ENCODE measurements around the gene OR4D5. TPM values are rescaled to one million over a fixed set of nuclear protein-coding genes. Genes with fewer than 3 reads are reported as not detected.
A peak's percentile ranks its signal among the peaks of the same experiment; 100 is the strongest.

Gene OR4D5
- total and polyA plus RNA-seq, 9 donors, result 0.04 TPM; not detected in 8

DNA sequence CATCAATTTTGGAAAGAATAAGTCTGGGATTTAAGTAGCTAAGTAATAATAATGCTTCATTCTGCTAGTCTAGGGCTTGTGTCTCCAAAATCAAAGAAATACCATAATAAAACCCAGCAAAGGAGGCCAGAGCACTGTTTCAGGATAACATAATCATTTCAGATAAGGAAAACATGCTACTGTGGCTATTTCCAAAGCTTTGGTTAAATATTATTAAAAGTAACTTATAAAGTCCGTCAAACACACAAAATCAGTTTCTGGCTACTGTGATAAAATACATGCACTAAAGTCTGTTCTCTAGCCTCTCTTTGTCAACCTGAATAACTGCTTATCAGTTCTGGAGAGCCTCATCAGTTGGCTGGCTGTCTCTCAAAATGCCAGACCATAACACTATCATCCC, 5.7 kb downstream of the OR4D5 start:
- Histone ChIP-seq H3K4me1 (ENCODE audit: control insufficient read depth, insufficient read depth, low read length) (no peaks in the 10 kb centered on the region), H3K4me3 (ENCODE audit: low read length) (no peak overlapping the region), H3K27ac (ENCODE audit: low read length) (no peak overlapping the region), H3K27me3 (ENCODE audit: control insufficient read depth, insufficient read depth, low read length) (no peaks in the 10 kb centered on the region), H3K36me3 (ENCODE audit: control insufficient read depth, insufficient read depth, low read length) (no peaks in the 10 kb centered on the region), H3K9me3 (replicated peaks; ENCODE audit: control insufficient read depth, low read depth, low read length) (no peaks in the 10 kb centered on the region)
- WGBS (ENCODE audit: insufficient coverage), result no CpG with 5 or more reads among the region's 1 CpG
- no peak for DNase-seq

DNA sequence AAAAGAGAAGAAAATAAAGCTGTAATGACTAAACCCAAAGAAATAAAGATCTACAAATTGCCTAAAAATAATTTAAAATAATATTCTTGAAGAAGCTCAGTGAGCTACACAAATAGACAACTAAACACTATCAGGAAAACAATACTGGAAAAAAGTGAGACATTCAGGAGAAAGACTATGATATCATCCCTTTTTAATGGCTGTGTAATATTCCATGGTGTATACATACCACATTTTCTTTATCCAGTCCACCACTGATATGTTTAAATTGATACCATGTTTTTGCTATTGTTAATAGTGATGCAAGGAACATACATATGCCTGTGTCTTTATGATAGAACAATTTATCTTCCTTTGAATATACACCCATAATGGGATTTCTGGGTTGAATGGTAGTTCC, 17.3 kb downstream of the OR4D5 start:
- no peak overlapping the region for H3K4me3 ChIP-seq (ENCODE audit: low read length)
- H3K4me1 ChIP-seq (ENCODE audit: control insufficient read depth, insufficient read depth, low read length), result no peaks in the 10 kb centered on the region
- H3K27me3 ChIP-seq (ENCODE audit: control insufficient read depth, insufficient read depth, low read length), result no peaks in the 10 kb centered on the region
- H3K36me3 ChIP-seq (ENCODE audit: control insufficient read depth, insufficient read depth, low read length), result no peaks in the 10 kb centered on the region
- no peak for DNase-seq
- H3K27ac ChIP-seq (ENCODE audit: low read length), result no peak overlapping the region
- H3K9me3 ChIP-seq (replicated peaks; ENCODE audit: control insufficient read depth, low read depth, low read length), result peaks cover 3% of the 10 kb centered on the region

DNA sequence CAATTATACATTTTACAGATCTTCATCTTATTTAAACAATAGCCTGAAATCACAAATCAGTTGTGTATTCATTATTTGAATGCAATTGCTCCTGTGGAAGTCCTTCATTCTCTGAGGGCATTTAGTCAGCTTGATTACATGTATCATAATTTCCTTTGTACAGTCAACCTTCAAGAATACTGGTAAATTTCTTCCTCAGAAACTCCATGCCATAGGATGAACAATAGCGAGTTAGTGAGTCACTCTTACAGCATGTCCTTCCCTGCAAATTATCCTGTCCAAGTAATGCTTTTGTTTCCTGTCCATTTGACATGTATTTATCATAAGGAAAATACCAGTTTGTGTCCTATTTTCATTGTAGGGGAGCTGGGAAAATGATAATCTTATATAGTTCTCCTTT, 34.4 kb downstream of the OR4D5 start:
- Histone ChIP-seq H3K4me3 (ENCODE audit: low read length) (no peak overlapping the region), H3K4me1 (ENCODE audit: control insufficient read depth, insufficient read depth, low read length) (no peaks in the 10 kb centered on the region), H3K36me3 (ENCODE audit: control insufficient read depth, insufficient read depth, low read length) (no peaks in the 10 kb centered on the region), H3K9me3 (replicated peaks; ENCODE audit: control insufficient read depth, low read depth, low read length) (no peaks in the 10 kb centered on the region), H3K27ac (ENCODE audit: low read length) (no peak overlapping the region), H3K27me3 (ENCODE audit: control insufficient read depth, insufficient read depth, low read length) (no peaks in the 10 kb centered on the region)
- DNase-seq, result peak; percentile 4
- no CpG with 5 or more reads among the region's 1 CpG for WGBS (ENCODE audit: insufficient coverage)

DNA sequence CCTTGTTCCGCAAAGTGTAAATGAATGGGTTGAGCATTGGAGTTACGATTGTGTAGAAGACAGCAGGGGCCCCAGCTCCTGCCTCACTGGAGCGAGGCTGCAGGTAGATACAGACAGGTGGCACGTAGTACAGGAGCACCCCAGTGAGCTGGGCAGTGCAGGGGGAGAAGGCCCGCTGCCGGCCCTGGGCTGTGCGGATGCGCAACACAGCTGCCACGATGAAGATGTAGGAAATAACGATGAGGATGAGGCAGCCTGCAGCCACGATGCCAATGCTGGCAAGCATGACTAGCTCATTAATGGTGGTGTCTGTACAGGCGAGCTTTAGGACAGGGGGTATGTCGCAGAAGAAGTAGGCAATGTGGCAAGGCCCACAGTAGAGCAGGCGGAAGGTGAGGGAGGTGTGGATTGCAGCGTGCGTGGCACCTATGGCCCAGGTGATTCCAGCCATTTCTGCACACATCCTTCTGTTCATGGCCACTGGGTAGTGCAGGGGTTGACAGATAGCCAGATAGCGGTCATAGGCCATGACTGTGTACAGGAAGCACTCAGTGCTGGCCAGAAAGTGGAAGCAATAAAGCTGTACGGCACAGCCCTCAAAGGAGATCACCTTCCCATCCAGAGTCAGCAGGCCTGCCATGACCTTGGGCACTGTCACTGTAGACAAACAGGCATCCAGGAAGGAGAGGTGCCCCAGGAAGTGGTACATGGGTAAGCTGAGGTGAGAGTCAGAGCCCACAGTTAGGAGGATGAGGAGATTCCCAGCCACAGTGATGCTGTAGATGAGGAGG, 37.5 kb downstream of the OR4D5 start:
- WGBS (ENCODE audit: insufficient coverage), result 91% methylated on average over 15 of the region's 18 CpGs
- no peaks in the 10 kb centered on the region for H3K36me3 ChIP-seq (ENCODE audit: control insufficient read depth, insufficient read depth, low read length)
- H3K4me1 ChIP-seq (ENCODE audit: control insufficient read depth, insufficient read depth, low read length), result no peaks in the 10 kb centered on the region
- DNase-seq, result no peak
- no peaks in the 10 kb centered on the region for H3K9me3 ChIP-seq (replicated peaks; ENCODE audit: control insufficient read depth, low read depth, low read length)
- H3K27me3 ChIP-seq (ENCODE audit: control insufficient read depth, insufficient read depth, low read length), result no peaks in the 10 kb centered on the region
- H3K27ac ChIP-seq (ENCODE audit: low read length), result no peak overlapping the region
- H3K4me3 ChIP-seq (ENCODE audit: low read length), result no peak overlapping the region

DNA sequence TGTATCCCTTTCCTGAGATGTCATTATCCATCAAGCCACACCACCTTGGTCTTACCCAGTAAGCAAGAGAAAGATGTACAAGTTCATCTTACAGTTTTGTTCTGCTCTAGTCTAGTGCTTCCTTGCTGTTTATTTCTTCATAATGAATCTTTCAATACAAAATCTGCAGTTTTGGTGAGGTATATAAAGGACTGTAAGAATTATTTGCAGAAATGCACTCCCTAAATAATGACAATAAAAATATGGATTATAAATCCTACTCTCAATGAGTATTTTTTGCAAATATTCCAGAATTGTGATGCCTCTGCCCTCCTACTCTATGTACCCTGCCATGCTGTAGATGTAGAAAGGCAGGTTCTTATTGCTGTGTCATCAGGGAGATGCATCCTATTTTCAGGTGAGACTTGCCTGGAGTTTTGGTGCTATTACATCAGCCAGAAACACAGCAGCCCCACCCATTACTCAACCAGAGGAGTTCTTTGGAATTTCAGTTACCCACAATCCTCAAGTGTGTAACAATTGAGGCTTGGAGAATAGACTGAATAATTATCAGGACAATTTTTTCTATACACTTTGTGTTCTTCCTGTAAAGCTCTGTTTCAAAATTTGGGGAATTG, 38.4 kb downstream of the OR4D5 start, which contains the start of gene OR10S1:
OR10S1 (minus strand) TSS at position 51 of the 617 bp plus-strand sequence. CDS start 117 bp downstream, outside the sequence.
- no peaks in the 10 kb centered on the region for H3K9me3 ChIP-seq (replicated peaks; ENCODE audit: control insufficient read depth, low read depth, low read length)
- no peak within 1 kb of the TSS for H3K27ac ChIP-seq (ENCODE audit: low read length)
- H3K27me3 ChIP-seq (ENCODE audit: control insufficient read depth, insufficient read depth, low read length), result no peaks in the 10 kb centered on the region
- no peaks in the 10 kb centered on the region for H3K4me1 ChIP-seq (ENCODE audit: control insufficient read depth, insufficient read depth, low read length)
- no peak for DNase-seq
- no peak within 1 kb of the TSS for H3K4me3 ChIP-seq (ENCODE audit: low read length)
- no peaks in the 10 kb centered on the region for H3K36me3 ChIP-seq (ENCODE audit: control insufficient read depth, insufficient read depth, low read length)

DNA sequence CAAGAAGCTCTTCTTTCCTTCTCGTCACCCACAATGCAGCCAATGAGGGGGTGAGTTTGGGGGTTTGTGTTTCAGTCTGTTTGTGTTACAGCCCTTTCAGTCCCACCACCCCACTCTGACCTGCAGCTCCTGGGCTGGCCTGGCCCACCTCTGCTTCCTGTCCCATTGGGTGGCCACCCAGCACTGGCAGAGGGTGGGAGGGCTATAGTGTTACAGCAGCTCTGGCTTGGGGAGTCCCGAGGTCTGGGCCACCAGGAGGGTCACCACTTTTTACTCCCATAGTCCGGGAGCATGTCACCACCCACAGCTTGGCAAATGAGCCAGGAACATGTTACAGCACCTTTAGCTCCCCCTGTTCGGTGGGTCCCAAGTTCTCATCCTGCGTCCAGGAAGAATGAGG, 39.9 kb downstream of the OR4D5 start:
- WGBS (ENCODE audit: insufficient coverage), result 77% methylated on average over 3 of the region's 5 CpGs
- no peak overlapping the region for H3K27ac ChIP-seq (ENCODE audit: low read length)
- no peak overlapping the region for H3K4me3 ChIP-seq (ENCODE audit: low read length)
- DNase-seq, result no peak
- no peaks in the 10 kb centered on the region for H3K4me1 ChIP-seq (ENCODE audit: control insufficient read depth, insufficient read depth, low read length)
- no peaks in the 10 kb centered on the region for H3K27me3 ChIP-seq (ENCODE audit: control insufficient read depth, insufficient read depth, low read length)
- no peaks in the 10 kb centered on the region for H3K9me3 ChIP-seq (replicated peaks; ENCODE audit: control insufficient read depth, low read depth, low read length)
- H3K36me3 ChIP-seq (ENCODE audit: control insufficient read depth, insufficient read depth, low read length), result no peaks in the 10 kb centered on the region

Other genes with a start within 250 kb of the OR4D5 start
- gene ZNF202, start 198.0 kb upstream of the OR4D5 start, total RNA-seq, result 13.6 TPM
- 10 to 100 TPM; 13.0 to 22.8 (median 16.7) TPM for gene ZNF202, start 198.0 kb upstream of the OR4D5 start, polyA plus RNA-seq (ENCODE audit: insufficient read depth in 1 of 8, insufficient read length in 8 of 8, low replicate concordance in 1 of 8)
- not detected for gene OR6X1, start 185.1 kb upstream of the OR4D5 start, total RNA-seq
- gene OR6X1, start 185.1 kb upstream of the OR4D5 start, polyA plus RNA-seq (ENCODE audit: insufficient read depth in 1 of 8, insufficient read length in 8 of 8, low replicate concordance in 1 of 8), result not detected
- gene OR6M1, start 133.3 kb upstream of the OR4D5 start, total RNA-seq, result not detected
- gene OR6M1, start 133.3 kb upstream of the OR4D5 start, polyA plus RNA-seq (ENCODE audit: insufficient read depth in 1 of 8, insufficient read length in 8 of 8, low replicate concordance in 1 of 8), result not detected
- not detected for gene TMEM225, start 53.9 kb upstream of the OR4D5 start, total RNA-seq
- not detected for gene TMEM225, start 53.9 kb upstream of the OR4D5 start, polyA plus RNA-seq (ENCODE audit: insufficient read depth in 1 of 8, insufficient read length in 8 of 8, low replicate concordance in 1 of 8)
- gene OR8D4, start 37.5 kb upstream of the OR4D5 start, total RNA-seq, result 0.04 TPM
- gene OR8D4, start 37.5 kb upstream of the OR4D5 start, polyA plus RNA-seq (ENCODE audit: insufficient read depth in 1 of 8, insufficient read length in 8 of 8, low replicate concordance in 1 of 8), result under 1 TPM in 5 of 8 donors, not detected in 3; 0.06 to 0.09 (median 0.08) TPM
- not detected for gene OR6T1, start 4.2 kb downstream of the OR4D5 start, total RNA-seq
- gene OR6T1, start 4.2 kb downstream of the OR4D5 start, polyA plus RNA-seq (ENCODE audit: insufficient read depth in 1 of 8, insufficient read length in 8 of 8, low replicate concordance in 1 of 8), result not detected
- not detected for gene OR10S1, start 38.2 kb downstream of the OR4D5 start, total RNA-seq
- not detected for gene OR10S1, start 38.2 kb downstream of the OR4D5 start, polyA plus RNA-seq (ENCODE audit: insufficient read depth in 1 of 8, insufficient read length in 8 of 8, low replicate concordance in 1 of 8)
- gene OR10G6, start 55.5 kb downstream of the OR4D5 start, total RNA-seq, result not detected
- gene OR10G6, start 55.5 kb downstream of the OR4D5 start, polyA plus RNA-seq (ENCODE audit: insufficient read depth in 1 of 8, insufficient read length in 8 of 8, low replicate concordance in 1 of 8), result not detected
- 0.04 TPM for gene OR10G4, start 73.4 kb downstream of the OR4D5 start, total RNA-seq
- gene OR10G4, start 73.4 kb downstream of the OR4D5 start, polyA plus RNA-seq (ENCODE audit: insufficient read depth in 1 of 8, insufficient read length in 8 of 8, low replicate concordance in 1 of 8), result under 1 TPM in 2 of 8 donors, not detected in 6; 0.04 to 0.31 TPM
- not detected for gene OR10G9, start 83.4 kb downstream of the OR4D5 start, total RNA-seq
- not detected for gene OR10G9, start 83.4 kb downstream of the OR4D5 start, polyA plus RNA-seq (ENCODE audit: insufficient read depth in 1 of 8, insufficient read length in 8 of 8, low replicate concordance in 1 of 8)
- gene OR10G8, start 87.2 kb downstream of the OR4D5 start, total RNA-seq, result not detected
- gene OR10G8, start 87.2 kb downstream of the OR4D5 start, polyA plus RNA-seq (ENCODE audit: insufficient read depth in 1 of 8, insufficient read length in 8 of 8, low replicate concordance in 1 of 8), result not detected
- not detected for gene OR10G7, start 101.7 kb downstream of the OR4D5 start, total RNA-seq
- not detected for gene OR10G7, start 101.7 kb downstream of the OR4D5 start, polyA plus RNA-seq (ENCODE audit: insufficient read depth in 1 of 8, insufficient read length in 8 of 8, low replicate concordance in 1 of 8)
- gene VWA5A, start 175.8 kb downstream of the OR4D5 start, total RNA-seq, result 101 TPM
- gene VWA5A, start 175.8 kb downstream of the OR4D5 start, polyA plus RNA-seq (ENCODE audit: insufficient read depth in 1 of 8, insufficient read length in 8 of 8, low replicate concordance in 1 of 8), result 100 to 1,000 TPM in 5 of 8 donors, 10 to 100 TPM in 3; 73.8 to 139 (median 106) TPM
- under 0.01 TPM for gene OR10D3, start 243.7 kb downstream of the OR4D5 start, total RNA-seq
- under 1 TPM in 1 of 8 donors, not detected in 7; 0.05 TPM for gene OR10D3, start 243.7 kb downstream of the OR4D5 start, polyA plus RNA-seq (ENCODE audit: insufficient read depth in 1 of 8, insufficient read length in 8 of 8, low replicate concordance in 1 of 8)

Measured in muscle of leg (tissue), 11 donors.